ES-I3 (cell line): ENCODE results near the gene PACSIN2.

Source experiments
- H3K36me3 ChIP-seq: 2 replicates; pipeline ENCODE4 v1.6.1; 2013; ENCODE audit warnings: mild to moderate bottlenecking, low read length, control low read depth, moderate library complexity; ENCODE audit not compliant: insufficient read depth
- H3K4me1 ChIP-seq: 2 replicates; pipeline ENCODE4 v1.6.1; 2013; ENCODE audit warnings: mild to moderate bottlenecking, control low read depth, low read length; ENCODE audit not compliant: insufficient read depth
- H3K9ac ChIP-seq: 2 replicates; pipeline ENCODE4 v1.6.1; 2013; ENCODE audit warnings: low read depth, mild to moderate bottlenecking, low read length, moderate library complexity
- H3K9me3 ChIP-seq: 2 replicates; pipeline ENCODE4 v1.6.1; 2013; ENCODE audit warnings: mild to moderate bottlenecking, low read length, moderate library complexity; ENCODE audit not compliant: control insufficient read depth, insufficient read depth

PACSIN2 gene

DNA sequence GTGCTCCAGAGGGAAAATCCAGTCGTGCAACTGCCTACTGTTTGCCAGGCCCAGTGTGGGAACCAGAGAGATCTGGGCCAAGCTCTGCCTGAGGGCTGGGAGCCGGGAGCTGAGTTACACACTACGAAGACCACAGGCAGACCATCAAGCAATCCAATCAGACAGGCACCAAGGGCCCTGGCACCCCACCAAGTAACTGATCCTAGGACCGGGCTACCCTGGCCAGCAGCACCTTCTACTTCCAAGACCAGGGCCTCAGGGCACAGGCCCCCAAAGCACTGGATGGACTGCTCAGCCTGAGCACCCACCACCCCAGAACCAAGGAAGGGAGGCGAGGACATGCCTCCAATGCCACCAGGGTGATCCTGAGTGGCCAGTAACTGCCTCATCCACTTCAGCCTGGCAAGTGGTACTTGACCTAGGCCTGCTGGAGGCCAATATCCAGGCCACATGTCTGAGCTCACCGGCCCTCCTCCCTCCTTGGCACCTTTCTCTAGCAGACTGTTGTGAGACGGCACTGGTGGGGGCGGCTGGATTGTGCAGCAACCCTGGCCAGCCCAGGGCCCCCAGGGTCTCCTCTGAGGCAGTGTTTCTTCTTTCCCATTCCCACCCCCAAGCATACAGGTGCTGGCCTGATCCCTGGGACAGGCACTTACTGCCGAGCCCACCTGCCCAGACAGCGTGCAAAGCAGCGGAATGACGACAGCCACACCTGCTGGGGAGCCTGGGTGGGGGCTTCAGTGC lies 137.2 kb downstream of the PACSIN2 start:
- Histone ChIP-seq H3K9ac (no peak overlapping the region), H3K36me3 (peaks cover 6% of the 10 kb centered on the region; the same call in 1 of the 2 replicates), H3K9me3 (no peaks in the 10 kb centered on the region), H3K4me1 (no peaks in the 10 kb centered on the region; the same call in 1 of the 2 replicates)

DNA sequence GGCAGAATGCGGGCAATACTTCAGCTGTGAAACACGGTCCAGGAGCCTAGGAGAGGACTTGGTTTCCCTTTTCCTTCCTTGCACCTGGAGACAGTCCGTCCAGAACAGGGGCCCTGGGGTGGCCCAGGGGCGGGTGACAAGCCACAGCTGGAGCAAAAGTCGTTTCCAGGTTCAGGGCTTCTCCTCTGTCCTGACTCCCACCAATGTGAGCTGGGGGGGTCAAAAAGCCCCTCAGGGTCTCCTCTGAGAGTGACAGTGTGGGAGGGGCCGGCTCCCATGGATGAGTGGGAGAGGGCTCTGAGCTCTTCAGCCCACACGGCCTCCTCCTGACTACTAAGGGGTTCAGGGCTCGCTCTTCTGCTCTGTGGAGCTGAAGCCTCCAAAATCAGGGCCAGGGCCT lies 137.8 kb downstream of the PACSIN2 start:
- H3K9ac ChIP-seq: no peak overlapping the region
- H3K9me3 ChIP-seq: no peaks in the 10 kb centered on the region
- H3K36me3 ChIP-seq: peaks cover 3% of the 10 kb centered on the region; the same call in 1 of the 2 replicates
- no peaks in the 10 kb centered on the region for H3K4me1 ChIP-seq

DNA sequence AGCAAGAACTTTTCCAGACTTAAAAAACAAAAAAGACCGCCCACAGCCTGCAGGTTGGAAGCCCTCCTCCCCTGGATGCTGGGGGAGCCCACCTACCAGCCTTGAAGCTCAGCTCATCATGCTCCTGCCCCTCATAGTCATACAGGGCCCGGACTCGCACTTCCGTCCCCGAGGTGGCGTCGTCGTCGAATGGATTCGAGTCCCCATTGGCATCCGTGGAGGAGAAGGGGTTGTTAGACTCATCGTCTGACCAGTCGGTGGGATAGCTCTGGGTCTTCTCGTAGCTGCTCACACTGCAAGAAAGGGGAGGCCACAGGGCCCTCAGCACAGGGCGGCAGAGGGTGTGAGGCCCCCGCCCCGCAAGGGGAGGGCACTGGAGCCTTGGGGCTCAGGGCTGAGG lies 138.9 kb downstream of the PACSIN2 start:
- H3K9ac ChIP-seq: no peak overlapping the region
- no peaks in the 10 kb centered on the region for H3K9me3 ChIP-seq
- peaks cover 3% of the 10 kb centered on the region; the same call in 1 of the 2 replicates for H3K36me3 ChIP-seq
- H3K4me1 ChIP-seq: no peaks in the 10 kb centered on the region

DNA sequence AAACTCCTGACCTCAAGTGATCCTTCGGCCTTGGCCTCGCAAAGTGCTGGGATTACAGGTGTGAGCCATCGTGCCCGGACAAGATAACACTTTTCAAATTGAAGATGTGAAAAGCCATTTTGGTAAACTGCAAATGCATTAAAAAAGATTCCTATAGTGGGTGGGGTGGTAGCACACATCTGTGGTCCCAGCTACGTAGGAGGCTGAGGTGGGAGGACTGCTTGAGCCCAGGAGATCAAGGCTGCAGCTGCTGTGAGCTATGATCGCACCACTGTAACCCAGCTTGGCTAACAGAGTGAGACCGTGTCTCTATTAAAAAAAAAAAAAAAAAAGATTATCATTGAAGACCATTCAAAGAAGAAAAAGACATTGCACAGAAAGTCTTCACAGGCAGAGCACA lies 140.9 kb downstream of the PACSIN2 start:
- no peaks in the 10 kb centered on the region for H3K4me1 ChIP-seq
- peaks cover 3% of the 10 kb centered on the region; the same call in 1 of the 2 replicates for H3K36me3 ChIP-seq
- H3K9me3 ChIP-seq: no peaks in the 10 kb centered on the region
- no peak overlapping the region for H3K9ac ChIP-seq

DNA sequence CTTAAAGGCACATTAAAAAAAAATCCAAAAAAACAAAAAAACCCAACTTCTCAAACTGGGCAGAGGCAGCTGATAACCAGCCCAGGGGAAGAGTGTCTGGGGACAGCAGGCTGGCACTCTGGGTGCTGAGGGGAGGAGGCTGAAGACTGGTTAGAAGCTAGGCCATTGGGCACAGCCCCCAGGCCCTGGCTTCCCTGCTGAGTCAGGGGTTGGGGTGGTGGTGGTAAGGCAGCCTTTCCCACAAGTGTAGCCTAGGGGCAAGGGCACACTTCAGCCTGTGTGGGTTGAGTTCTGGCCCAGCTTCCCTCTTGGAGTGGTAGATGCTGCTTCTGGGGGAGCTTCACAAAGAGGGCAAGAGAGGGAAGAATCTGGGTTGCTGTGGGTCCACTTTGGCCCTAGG lies 141.6 kb downstream of the PACSIN2 start:
- Histone ChIP-seq H3K9ac (no peak overlapping the region), H3K36me3 (peaks cover 3% of the 10 kb centered on the region; the same call in 1 of the 2 replicates), H3K4me1 (no peaks in the 10 kb centered on the region), H3K9me3 (no peaks in the 10 kb centered on the region)

DNA sequence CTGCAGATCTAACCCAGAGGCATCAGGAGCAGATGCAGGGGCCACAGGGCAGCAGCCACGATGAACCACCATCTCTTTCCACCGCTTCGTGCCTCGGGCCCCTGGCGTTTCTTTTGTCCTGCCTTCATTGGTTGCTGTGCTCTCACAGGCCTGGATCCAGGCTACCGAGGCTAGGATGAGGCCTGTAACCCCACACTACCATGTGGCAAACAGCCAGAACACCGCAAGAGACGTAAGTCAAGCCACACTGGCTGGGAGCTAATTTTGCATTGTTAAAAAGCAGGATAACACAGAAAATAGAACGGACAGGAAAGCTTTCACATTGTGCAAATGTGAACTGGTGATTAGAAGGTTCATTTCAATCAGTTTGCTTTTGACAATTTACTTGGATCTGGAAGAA lies 142.1 kb downstream of the PACSIN2 start:
- Histone ChIP-seq H3K4me1 (no peaks in the 10 kb centered on the region), H3K9ac (no peak overlapping the region), H3K9me3 (no peaks in the 10 kb centered on the region), H3K36me3 (peaks cover 3% of the 10 kb centered on the region; the same call in 1 of the 2 replicates)

DNA sequence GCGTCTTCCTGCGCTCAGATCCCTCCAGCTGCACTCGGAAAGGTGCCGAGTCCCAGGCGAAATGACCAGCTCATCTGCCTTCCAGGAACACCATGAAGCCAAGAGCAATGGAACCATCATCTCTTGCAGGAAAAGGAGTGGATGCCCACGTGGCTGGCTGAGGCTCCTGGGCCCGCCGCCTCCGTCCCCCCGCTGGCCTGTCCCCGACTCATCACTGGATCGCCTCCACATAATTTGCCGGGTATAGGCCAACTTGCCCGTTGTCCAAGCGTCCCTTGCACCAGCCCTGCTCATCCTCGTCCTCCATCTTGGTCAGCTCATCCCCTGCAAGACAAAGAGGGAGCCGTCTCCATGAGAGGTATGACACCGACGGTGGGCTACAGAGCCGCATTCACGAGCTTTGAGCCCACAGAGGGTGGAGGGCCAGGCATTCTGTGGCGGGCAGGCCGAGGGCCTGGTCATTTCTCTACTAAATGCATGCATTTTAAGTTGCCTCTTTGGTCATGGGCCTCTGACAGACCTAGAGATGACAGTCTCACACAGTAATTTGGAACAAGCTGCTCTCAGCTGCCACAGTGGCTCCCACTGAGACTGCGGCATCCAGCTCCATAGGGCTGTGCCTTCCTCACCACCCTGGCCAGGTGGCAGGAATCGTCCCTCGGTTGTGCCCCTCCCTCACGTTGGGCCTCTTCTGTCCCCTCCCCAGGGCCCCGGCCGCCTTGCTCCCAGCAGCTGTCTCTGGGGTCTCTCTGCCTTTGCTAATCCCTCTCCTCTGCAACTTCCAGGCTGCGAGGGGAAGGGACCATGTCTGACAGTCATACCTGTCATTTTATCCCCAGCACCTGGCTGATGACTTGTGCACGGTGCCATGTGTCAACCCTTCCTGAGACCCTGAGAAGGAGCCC lies 143.6 kb downstream of the PACSIN2 start:
- H3K4me1 ChIP-seq: peaks cover 4% of the 10 kb centered on the region; the same call in 1 of the 2 replicates
- H3K9ac ChIP-seq: no peak overlapping the region
- H3K36me3 ChIP-seq: peaks cover 3% of the 10 kb centered on the region; the same call in 1 of the 2 replicates
- no peaks in the 10 kb centered on the region for H3K9me3 ChIP-seq

DNA sequence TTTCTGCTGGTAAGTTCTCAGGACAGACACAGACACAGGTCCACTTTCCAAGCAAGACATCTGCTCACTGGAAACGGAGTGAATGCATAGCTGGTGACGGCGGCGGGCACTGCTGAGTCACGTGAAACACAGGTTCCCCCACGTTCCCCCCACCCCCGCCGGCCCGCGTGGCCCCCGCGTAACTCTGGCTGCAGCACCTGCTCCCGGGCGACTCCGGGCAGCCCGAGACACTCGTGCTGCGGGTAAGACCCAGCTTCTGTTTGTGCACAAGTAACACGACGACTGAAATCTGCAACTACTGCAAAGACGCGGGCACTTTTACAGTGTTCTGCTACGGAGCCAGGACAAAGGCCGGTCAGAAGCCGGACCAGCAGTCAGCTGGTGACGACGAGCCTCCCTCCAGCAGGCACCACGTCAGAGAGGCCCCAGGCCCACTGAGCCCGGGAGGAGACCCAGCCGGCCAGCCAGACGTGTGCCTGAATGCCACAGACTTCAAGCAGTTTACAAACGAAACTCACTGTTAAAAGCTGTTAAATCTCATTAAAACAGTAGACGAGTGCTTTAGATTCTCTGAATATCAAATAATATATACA lies 145.0 kb downstream of the PACSIN2 start:
- Histone ChIP-seq H3K4me1 (peaks cover 4% of the 10 kb centered on the region; the same call in 1 of the 2 replicates), H3K36me3 (peaks cover 3% of the 10 kb centered on the region; the same call in 1 of the 2 replicates), H3K9me3 (no peaks in the 10 kb centered on the region), H3K9ac (no peak overlapping the region)

DNA sequence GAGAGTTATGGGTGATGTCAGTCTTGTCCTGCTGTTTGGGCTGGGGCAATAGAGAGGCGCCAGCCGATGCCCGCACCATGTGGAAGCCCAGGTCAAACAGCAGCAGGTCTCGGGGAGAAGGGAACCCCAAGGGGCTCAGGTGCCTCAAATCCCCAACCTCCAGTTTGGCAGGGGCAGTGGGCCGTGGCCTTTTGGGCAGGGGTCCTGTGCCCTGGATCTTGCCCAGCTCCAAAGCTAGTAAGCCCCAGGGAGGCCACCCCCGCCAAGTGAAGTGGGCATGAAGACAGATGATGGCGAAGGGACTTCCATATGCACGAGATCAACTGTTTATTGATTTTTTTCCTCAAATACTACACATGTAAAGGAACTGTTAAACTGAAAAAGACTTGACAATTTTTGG lies 145.5 kb downstream of the PACSIN2 start:
- H3K9ac ChIP-seq: no peak overlapping the region
- no peaks in the 10 kb centered on the region for H3K9me3 ChIP-seq
- peaks cover 4% of the 10 kb centered on the region; the same call in 1 of the 2 replicates for H3K4me1 ChIP-seq
- H3K36me3 ChIP-seq: peaks cover 3% of the 10 kb centered on the region; the same call in 1 of the 2 replicates

DNA sequence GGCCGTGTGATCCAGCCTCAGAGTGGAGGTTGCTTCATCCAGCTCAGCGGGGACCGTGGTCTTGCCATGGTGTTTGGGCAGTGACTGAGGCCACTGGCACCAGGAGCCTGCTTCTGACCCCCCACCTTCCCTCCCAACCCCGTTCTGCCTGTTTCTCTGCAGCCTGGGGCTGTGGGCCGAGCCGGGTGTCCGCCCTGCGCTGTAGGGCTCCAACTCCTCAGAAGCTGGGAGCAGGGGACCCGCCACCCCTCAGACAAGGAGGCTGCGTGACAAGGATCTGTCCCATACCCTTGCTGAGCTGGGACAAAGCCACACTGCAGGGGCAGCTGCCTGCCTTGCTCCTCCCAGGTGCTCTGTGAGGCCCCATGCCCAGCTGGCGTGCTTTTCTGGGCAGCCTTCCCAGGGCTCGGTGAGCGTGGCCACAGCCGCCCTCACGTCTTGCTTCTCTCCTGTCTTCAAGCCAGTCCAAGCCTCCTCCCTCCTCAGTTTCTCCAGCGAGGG lies 146.1 kb downstream of the PACSIN2 start:
- Histone ChIP-seq H3K9me3 (no peaks in the 10 kb centered on the region), H3K36me3 (peaks cover 3% of the 10 kb centered on the region; the same call in 1 of the 2 replicates), H3K4me1 (peaks cover 4% of the 10 kb centered on the region; the same call in 1 of the 2 replicates), H3K9ac (no peak overlapping the region)

DNA sequence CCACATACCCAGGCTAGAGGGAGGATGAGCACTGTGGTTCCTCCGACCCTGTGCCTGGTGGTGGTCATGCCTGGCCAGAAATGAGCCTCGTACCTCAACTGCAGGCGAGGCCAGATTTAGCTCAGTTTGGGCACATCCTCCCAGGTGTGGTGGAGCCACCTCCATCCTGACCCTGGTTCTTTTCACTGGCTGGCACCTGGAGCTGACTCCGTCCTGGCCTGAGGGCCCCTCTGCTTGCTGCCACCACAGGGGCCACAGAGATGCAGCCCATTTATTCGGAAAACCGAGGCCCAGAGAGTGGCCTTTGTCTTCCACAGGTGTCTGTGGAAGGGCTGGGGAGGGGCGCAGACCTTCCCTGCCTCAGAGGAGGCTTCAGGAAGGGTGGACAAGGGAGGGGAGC lies 148.8 kb downstream of the PACSIN2 start:
- no peak overlapping the region for H3K9ac ChIP-seq
- peaks cover 4% of the 10 kb centered on the region; the same call in 1 of the 2 replicates for H3K4me1 ChIP-seq
- H3K36me3 ChIP-seq: peaks cover 3% of the 10 kb centered on the region; the same call in 1 of the 2 replicates
- H3K9me3 ChIP-seq: no peaks in the 10 kb centered on the region

DNA sequence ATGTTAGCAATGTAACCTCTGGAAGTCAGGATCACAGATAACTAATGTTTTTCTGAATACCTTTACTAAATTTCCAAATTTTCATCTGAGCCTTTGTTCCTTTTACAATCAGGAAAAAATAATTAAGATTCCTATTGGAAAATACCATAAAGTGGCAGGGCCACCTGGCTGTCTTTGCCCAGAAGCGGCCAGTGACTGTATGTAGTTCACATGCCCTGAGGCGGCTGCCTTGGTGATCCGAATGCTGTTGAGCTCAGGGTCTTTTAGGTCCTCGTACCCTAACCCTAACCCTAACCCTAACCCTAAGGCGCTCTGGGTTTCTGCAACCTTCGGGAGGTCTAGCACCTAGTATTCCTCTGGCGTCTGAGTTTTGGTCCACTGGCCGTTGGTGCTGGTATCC lies 149.4 kb downstream of the PACSIN2 start:
- peaks cover 4% of the 10 kb centered on the region; the same call in 1 of the 2 replicates for H3K4me1 ChIP-seq
- no peaks in the 10 kb centered on the region for H3K36me3 ChIP-seq
- no peak overlapping the region for H3K9ac ChIP-seq
- no peaks in the 10 kb centered on the region for H3K9me3 ChIP-seq

DNA sequence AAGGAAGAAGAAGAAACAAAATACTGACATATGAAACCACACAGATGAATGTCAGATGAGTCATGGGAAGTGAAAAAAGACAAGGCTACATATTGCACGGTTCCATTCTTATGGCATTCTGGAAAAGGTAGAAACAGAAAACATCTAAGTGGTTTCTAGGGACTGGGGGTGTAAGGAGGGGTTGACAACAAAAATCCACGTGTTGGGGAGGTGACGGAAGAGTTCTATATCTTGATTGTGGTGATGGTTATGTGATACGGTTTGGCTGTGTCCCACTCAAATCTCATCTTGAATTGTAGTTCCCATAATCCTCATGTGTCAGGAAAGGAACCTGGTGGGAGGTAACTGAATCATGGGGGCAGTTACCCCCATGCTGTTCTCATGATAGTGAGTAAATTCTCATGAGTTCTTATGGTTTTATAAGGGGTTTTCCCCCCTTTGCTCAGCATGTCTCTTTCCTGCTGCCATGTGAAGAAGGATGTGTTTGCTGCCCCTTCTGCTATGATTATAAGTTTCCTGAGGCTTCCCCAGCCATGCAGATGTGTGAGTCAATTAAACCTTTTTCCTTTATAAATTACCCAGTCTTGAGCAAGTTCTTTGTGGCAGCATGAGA lies 151.5 kb downstream of the PACSIN2 start:
- Histone ChIP-seq H3K4me1 (peaks cover 4% of the 10 kb centered on the region; the same call in 1 of the 2 replicates), H3K9ac (no peak overlapping the region), H3K36me3 (no peaks in the 10 kb centered on the region), H3K9me3 (no peaks in the 10 kb centered on the region)
